ENCODE data around the gene TEX13B. TPM values are rescaled to one million over a fixed set of nuclear protein-coding genes. Genes with fewer than 3 reads are reported as not detected.

The TEX13B gene
- total RNA-seq, 1 donor from 2014 or later, result not detected

DNA sequence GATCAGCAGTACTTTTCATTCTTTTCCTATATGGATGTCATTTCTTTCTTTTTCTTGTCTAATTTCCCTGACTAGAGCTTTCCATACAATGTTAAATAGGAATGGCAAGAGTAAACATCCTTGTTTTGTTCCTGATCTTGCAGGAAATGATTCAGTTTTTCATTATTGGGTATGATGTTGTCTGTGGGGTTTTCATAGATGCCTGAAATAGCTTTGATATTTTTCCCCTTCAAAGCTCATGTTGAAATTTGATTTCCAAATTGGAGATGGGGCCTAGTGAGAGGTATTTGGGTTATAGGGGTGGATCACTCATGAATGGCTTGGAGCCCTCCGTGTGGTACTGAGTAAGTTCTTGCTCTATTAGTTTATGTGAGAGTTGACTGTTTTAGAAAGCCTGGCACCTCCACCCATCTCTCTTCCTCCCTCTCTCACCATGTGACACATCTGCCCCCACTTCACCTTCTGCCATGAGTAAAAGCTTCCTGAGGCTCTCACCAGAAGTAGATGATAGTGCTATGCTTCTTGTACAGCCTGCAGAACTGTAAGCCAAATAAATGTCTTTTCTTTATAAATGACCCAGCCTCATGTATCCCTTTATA is 40.4 kb upstream of the TEX13B start:
- no peaks in the 10 kb centered on the region for H3K9me3 Mint-ChIP-seq (ENCODE audit: unreplicated experiment)
- H3K4me1 Mint-ChIP-seq (ENCODE audit: low read depth, unreplicated experiment), result no peaks in the 10 kb centered on the region
- H3K27ac Mint-ChIP-seq (ENCODE audit: unreplicated experiment), result no peak overlapping the region
- TF ChIP-seq, protein P1, sequence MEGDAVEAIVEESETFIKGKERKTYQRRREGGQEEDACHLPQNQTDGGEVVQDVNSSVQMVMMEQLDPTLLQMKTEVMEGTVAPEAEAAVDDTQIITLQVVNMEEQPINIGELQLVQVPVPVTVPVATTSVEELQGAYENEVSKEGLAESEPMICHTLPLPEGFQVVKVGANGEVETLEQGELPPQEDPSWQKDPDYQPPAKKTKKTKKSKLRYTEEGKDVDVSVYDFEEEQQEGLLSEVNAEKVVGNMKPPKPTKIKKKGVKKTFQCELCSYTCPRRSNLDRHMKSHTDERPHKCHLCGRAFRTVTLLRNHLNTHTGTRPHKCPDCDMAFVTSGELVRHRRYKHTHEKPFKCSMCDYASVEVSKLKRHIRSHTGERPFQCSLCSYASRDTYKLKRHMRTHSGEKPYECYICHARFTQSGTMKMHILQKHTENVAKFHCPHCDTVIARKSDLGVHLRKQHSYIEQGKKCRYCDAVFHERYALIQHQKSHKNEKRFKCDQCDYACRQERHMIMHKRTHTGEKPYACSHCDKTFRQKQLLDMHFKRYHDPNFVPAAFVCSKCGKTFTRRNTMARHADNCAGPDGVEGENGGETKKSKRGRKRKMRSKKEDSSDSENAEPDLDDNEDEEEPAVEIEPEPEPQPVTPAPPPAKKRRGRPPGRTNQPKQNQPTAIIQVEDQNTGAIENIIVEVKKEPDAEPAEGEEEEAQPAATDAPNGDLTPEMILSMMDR (IDR thresholded peaks at IDR 0.05; ENCODE audit: partially characterized antibody, unreplicated experiment), result no peak
- H3K36me3 Mint-ChIP-seq (ENCODE audit: unreplicated experiment), result no peaks in the 10 kb centered on the region
- H3K27me3 Mint-ChIP-seq (ENCODE audit: unreplicated experiment), result no peaks in the 10 kb centered on the region
- DNase-seq, result no peak
- H3K4me3 Mint-ChIP-seq (ENCODE audit: unreplicated experiment), result no peak overlapping the region

GRCh38 chrX:108020631-108021030 is 38.5 kb upstream of the TEX13B start:
- Mint-ChIP-seq H3K27ac (ENCODE audit: unreplicated experiment) (no peak overlapping the region), H3K27me3 (ENCODE audit: unreplicated experiment) (no peaks in the 10 kb centered on the region), H3K36me3 (ENCODE audit: unreplicated experiment) (no peaks in the 10 kb centered on the region), H3K4me3 (ENCODE audit: unreplicated experiment) (no peak overlapping the region), H3K4me1 (ENCODE audit: low read depth, unreplicated experiment) (no peaks in the 10 kb centered on the region), H3K9me3 (ENCODE audit: unreplicated experiment) (no peaks in the 10 kb centered on the region)
- DNase-seq, result no peak
- TF ChIP-seq, protein P1 (IDR thresholded peaks at IDR 0.05; ENCODE audit: partially characterized antibody, unreplicated experiment), result peak; percentile 23

- Mint-ChIP-seq H3K36me3 (ENCODE audit: unreplicated experiment) (no peaks in the 10 kb centered on the region), H3K27me3 (ENCODE audit: unreplicated experiment) (no peaks in the 10 kb centered on the region), H3K27ac (ENCODE audit: unreplicated experiment) (no peak overlapping the region), H3K9me3 (ENCODE audit: unreplicated experiment) (no peaks in the 10 kb centered on the region), H3K4me1 (ENCODE audit: low read depth, unreplicated experiment) (no peaks in the 10 kb centered on the region), H3K4me3 (ENCODE audit: unreplicated experiment) (no peak overlapping the region)
- TF ChIP-seq, protein P1 (IDR thresholded peaks at IDR 0.05; ENCODE audit: partially characterized antibody, unreplicated experiment), result no peak
- no peak for DNase-seq
Measured at GRCh38 chrX:108019382-108019875, 37.3 kb upstream of the TEX13B start.

- no peak for DNase-seq
- Mint-ChIP-seq H3K4me3 (ENCODE audit: unreplicated experiment) (no peak overlapping the region), H3K27ac (ENCODE audit: unreplicated experiment) (no peak overlapping the region), H3K9me3 (ENCODE audit: unreplicated experiment) (no peaks in the 10 kb centered on the region), H3K4me1 (ENCODE audit: low read depth, unreplicated experiment) (no peaks in the 10 kb centered on the region), H3K36me3 (ENCODE audit: unreplicated experiment) (no peaks in the 10 kb centered on the region), H3K27me3 (ENCODE audit: unreplicated experiment) (no peaks in the 10 kb centered on the region)
- TF ChIP-seq, protein P1 (IDR thresholded peaks at IDR 0.05; ENCODE audit: partially characterized antibody, unreplicated experiment), result no peak
Measured at GRCh38 chrX:108018656-108019381, 36.6 kb upstream of the TEX13B start.

DNA sequence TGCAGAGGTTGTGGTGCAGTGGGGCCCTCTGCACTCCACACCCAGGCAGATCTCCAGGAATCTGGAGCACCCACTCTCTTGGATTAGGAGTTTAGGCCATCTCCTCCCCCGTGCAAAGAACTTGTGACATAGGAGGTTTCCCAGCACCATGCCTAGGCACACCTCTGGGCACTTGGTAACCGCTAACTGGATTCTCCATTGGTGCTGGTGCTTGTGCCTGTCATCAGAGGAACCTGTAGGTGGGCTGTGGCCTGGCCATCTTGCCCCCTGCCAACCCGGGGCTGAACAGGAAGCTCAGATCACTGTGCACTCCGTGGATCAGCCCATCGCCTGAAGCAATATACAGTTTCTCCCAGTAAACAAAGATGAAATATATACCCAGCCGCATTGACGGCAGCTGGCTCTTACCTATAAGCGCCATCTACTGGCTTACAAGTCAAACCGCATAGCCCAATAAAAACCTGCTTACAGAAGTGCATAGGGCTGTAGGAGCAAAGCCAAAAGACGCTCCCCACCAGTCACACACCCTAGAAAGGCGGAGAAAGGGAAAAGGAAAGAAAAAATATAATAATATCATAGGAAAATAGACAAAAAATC is 19.1 kb upstream of the TEX13B start:
- no peak for DNase-seq
- H3K36me3 Mint-ChIP-seq (ENCODE audit: unreplicated experiment), result no peaks in the 10 kb centered on the region
- no peak overlapping the region for H3K27ac Mint-ChIP-seq (ENCODE audit: unreplicated experiment)
- TF ChIP-seq, protein P1 (IDR thresholded peaks at IDR 0.05; ENCODE audit: partially characterized antibody, unreplicated experiment), result peak; percentile 31
- H3K27me3 Mint-ChIP-seq (ENCODE audit: unreplicated experiment), result no peaks in the 10 kb centered on the region
- no peaks in the 10 kb centered on the region for H3K9me3 Mint-ChIP-seq (ENCODE audit: unreplicated experiment)
- H3K4me3 Mint-ChIP-seq (ENCODE audit: unreplicated experiment), result no peak overlapping the region
- H3K4me1 Mint-ChIP-seq (ENCODE audit: low read depth, unreplicated experiment), result no peaks in the 10 kb centered on the region

Measured in glutamatergic neuron (in vitro differentiated cells).